Fibroblast of skin of right quadriceps (primary cell): Measurements from ENCODE around the gene AHDC1.

Experiments
- DNase-seq: peaks from one replicate; pipeline ENCODE4 v3.0.0-alpha.2; 2013

The AHDC1 gene

GRCh38 chr1:27612718-27613117 lies 8.8 kb upstream of the AHDC1 start:
- no peak for DNase-seq

- no peak for DNase-seq
Observed at GRCh38 chr1:27611450-27611849, 7.5 kb upstream of the AHDC1 start.

GRCh38 chr1:27609618-27610240 lies 5.8 kb upstream of the AHDC1 start:
- DNase-seq = no peak

DNA sequence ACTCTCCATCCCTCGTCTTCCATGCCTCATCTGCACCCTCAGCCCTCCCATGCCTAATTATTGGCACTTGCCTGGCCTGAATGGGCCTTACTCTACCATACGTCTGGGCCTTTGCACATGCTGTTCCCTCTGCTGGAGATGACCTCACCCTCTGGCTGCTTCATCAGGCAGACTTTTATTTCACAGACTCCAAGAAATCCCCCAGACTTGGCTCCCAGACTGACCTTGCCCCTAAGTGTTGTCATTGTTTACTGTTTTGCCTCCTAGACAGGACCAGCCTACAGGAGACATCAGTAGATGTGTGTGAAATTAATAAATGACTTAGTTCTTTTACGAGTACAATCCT lies 5.2 kb upstream of the AHDC1 start:
- DNase-seq = no peak

GRCh38 chr1:27607239-27607804 lies 3.4 kb upstream of the AHDC1 start:
- DNase-seq = peak; percentile 53

DNA sequence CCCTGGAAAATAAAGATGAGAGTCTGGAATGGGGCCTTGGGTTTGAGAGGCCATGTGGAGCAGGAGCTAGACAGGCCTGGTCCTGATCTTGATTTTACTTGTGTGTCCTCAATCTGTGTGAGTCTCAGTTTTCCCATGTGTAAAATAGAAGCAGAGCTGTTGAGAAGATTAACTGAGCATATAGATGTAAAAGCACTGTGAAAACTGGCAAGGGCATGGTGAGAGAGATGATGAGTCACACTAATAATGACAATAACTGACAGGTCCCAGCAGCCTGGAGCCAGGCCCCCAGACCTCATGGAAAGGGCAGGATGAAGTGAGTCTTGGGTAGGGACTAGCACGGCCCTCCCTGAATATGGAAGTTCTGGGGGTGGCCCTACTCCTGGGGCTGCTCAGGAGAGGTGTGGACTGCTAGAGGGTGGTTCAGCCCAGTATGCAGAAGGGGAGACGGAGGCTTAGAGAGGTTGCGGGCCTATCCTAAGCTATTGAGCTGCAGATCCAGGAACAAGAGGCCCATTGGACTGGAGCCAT lies 2.8 kb upstream of the AHDC1 start:
- peak; percentile 42 for DNase-seq

- DNase-seq = peak; percentile 67
Observed at GRCh38 chr1:27605796-27606707, 2.1 kb upstream of the AHDC1 start.

DNA sequence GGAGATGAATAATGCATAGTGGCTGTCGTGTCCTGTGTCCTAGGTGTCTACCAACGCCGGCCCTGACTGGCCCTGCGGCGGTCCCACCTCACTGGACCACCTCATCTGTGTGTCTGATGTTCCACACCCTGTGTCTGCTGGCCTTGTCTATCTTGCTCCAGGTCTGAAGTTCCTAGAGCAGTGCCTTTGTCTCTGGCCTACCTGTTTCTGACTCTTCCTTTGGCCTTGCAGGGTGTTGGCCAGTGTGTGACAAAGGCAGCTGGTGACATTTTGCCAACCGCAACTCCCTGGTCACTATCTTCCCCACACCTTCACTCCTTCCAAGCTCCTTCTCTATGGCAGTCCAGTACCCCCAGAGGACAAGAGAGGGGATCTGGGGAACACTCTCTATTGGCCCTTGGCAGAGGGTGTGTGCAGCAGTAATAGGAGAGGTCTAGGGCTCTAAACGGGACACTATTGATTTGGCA lies 1.4 kb upstream of the AHDC1 start:
- no peak for DNase-seq

- DNase-seq = no peak
Observed at GRCh38 chr1:27604579-27605299, 795 bp upstream of the AHDC1 start.

DNA sequence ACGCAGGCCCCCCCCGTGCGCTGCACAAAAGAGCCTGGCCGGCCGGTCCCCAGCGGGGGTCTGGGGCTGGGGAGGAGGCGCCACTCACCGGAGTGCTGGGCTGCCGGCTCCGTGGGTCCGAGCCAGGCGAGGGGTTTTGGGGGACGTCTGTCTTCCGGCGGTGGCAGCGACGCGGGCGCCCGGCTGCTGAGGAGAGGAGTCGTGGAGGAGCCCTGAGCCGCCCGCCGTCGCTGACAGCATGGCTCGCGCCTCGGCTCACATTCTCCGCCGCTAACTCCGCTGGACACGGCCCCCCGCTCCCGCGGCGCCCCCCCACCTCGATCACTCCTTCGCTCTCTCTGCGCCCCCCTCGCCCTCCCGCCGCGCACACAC lies 649 bp downstream of the AHDC1 start:
- DNase-seq = no peak

DNA sequence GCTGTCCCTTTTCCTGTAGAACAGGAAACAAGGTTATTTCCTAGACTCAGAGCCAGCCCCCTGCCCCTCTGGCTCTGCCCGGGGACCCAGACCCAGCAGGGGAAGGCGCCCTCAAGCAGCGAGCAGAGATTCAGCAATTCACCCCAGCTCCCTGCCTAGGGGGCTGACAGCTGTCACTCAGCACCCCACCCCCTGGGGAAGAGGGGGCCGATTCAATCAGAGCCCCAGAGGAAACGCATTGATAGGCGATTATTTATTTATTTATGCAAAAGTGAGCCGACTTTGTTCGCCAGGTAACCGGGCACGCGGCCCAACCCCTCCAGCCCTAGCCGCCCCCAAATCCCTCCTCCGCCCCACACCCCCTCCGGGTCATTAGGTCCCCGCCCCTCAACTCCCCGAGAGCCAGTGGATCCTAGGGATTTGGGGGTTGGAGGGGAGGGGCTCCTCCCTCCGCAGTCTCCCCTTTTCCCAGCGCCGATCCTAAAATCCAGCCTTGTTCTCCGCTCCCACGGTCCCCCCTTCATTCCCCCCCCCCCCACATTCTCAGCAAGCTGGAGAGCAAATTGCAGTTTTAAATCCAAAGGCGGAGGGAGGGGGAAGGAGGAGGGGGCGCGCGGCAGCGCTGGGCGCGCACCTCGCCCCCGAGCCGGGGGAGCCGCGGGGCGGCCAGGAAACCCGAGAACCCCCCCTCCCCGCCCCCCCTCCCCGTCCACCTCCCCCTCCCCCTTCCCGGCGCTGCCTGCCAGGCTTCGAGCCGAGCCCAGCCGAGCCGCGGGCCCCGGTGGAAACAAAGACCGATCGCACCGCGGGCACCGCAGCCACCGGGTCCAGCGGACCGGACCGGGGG lies 1.3 kb downstream of the AHDC1 start:
- peak; percentile 42 for DNase-seq

- no peak for DNase-seq
Observed at GRCh38 chr1:27601771-27602461, 2.0 kb downstream of the AHDC1 start.

- DNase-seq = no peak
Observed at GRCh38 chr1:27601321-27601770, 2.6 kb downstream of the AHDC1 start.

- peak; percentile 43 for DNase-seq
Observed at GRCh38 chr1:27600498-27601175, 3.3 kb downstream of the AHDC1 start.

GRCh38 chr1:27599605-27600497 lies 4.1 kb downstream of the AHDC1 start:
- no peak for DNase-seq

- peak; percentile 79 for DNase-seq
Observed at GRCh38 chr1:27598902-27599528, 4.9 kb downstream of the AHDC1 start.

- peak; percentile 50 for DNase-seq
Observed at GRCh38 chr1:27598295-27598687, 5.7 kb downstream of the AHDC1 start.

- peak; percentile 34 for DNase-seq
Observed at GRCh38 chr1:27597516-27598294, 6.2 kb downstream of the AHDC1 start.
